K562 (cell line): ENCODE measurements around the gene RNF112. TPM values are rescaled to one million over a fixed set of nuclear protein-coding genes. Genes with fewer than 3 reads are reported as not detected.
A peak's percentile ranks its signal among the peaks of the same experiment; 100 is the strongest.

Experiments
- ARNT ChIP-seq, 2 experiments: fragments of 450-650 bp; IDR thresholded peaks; 2 replicates each; pipeline ENCODE4 v1.6.1; 2016; ENCODE audit warnings: mild to moderate bottlenecking in 1 of 2
- BHLHE40 ChIP-seq: IDR thresholded peaks from 2 replicates; pipeline ENCODE4 v1.6.1; 2011; ENCODE audit warnings: low read length, improper control_type of control experiment
- DACH1 ChIP-seq: fragments of 450-650 bp; IDR thresholded peaks from 2 replicates; pipeline ENCODE4 v1.6.1; 2018; ENCODE audit not compliant: partially characterized antibody
- EGR1 ChIP-seq: fragments of 450-650 bp; conservative IDR thresholded peaks from 2 replicates; pipeline ENCODE4 v1.6.1; 2017; ENCODE audit warnings: mild to moderate bottlenecking
- ELF4 ChIP-seq: fragments of 450-650 bp; formaldehyde crosslinking; IDR thresholded peaks from 2 replicates; pipeline ENCODE4 v1.4.0; 2022; ENCODE audit warnings: missing genetic modification characterization
- IRF2 ChIP-seq: sonication (generic); formaldehyde crosslinking; IDR thresholded peaks from 2 replicates; pipeline ENCODE4 v1.8.1; 2022; ENCODE audit warnings: mild to moderate bottlenecking, missing genetic modification reagents
- KAT2B ChIP-seq: IDR thresholded peaks from one replicate; pipeline ENCODE4 v1.6.1; 2012; ENCODE audit warnings: low read depth, mild to moderate bottlenecking, control low read depth, inconsistent platforms, low read length, moderate library complexity
- KDM2B ChIP-seq: fragments of 250-450 bp; sonication (Bioruptor Pico); IDR thresholded peaks from 2 replicates; pipeline ENCODE4 v1.8.0; 2021; ENCODE audit warnings: mild to moderate bottlenecking, moderate library complexity
- MTA2 ChIP-seq: fragments of 450-650 bp; IDR thresholded peaks from 2 replicates; pipeline ENCODE4 v1.6.1; 2016; ENCODE audit warnings: low read depth
- PHF21A ChIP-seq: fragments of 450-650 bp; IDR thresholded peaks from 2 replicates; pipeline ENCODE4 v1.6.1; 2017; ENCODE audit warnings: low read depth, borderline replicate concordance
- RAD51 ChIP-seq: fragments of 450-650 bp; IDR thresholded peaks from 2 replicates; pipeline ENCODE4 v1.7.1; 2016; ENCODE audit warnings: low read depth, mild to moderate bottlenecking, borderline replicate concordance
- RBM34 ChIP-seq: fragments of 200-400 bp; formaldehyde crosslinking; IDR thresholded peaks from 2 replicates; pipeline ENCODE4 v1.6.1; 2018; ENCODE audit warnings: low read length, borderline replicate concordance; ENCODE audit not compliant: insufficient read depth
- TAF9B ChIP-seq: fragments of 450-650 bp; IDR thresholded peaks from 2 replicates; pipeline ENCODE4 v1.6.1; 2018; ENCODE audit warnings: mild to moderate bottlenecking; ENCODE audit not compliant: partially characterized antibody
- TCFL5 ChIP-seq: fragments of 250-450 bp; sonication (Bioruptor Pico); conservative IDR thresholded peaks from 2 replicates; pipeline ENCODE4 v1.6.1; 2021; ENCODE audit warnings: mild to moderate bottlenecking, moderate library complexity, matching md5 sums
- TFAP4 ChIP-seq: sonication (generic); formaldehyde crosslinking; IDR thresholded peaks from 2 replicates; pipeline ENCODE4 v1.8.0; 2022; ENCODE audit warnings: missing genetic modification reagents, mild to moderate bottlenecking, moderate library complexity, borderline replicate concordance
- ZBTB17 ChIP-seq: fragments of 450-650 bp; formaldehyde crosslinking; IDR thresholded peaks from 2 replicates; pipeline ENCODE4 v1.4.0; 2020; ENCODE audit warnings: mild to moderate bottlenecking
- ZBTB49 ChIP-seq: sonication (generic); formaldehyde crosslinking; IDR thresholded peaks from 2 replicates; pipeline ENCODE4 v1.8.0; 2022; ENCODE audit warnings: missing genetic modification reagents, mild to moderate bottlenecking, borderline replicate concordance
- ZFPM2 ChIP-seq: fragments of 250-450 bp; sonication (Bioruptor Pico); IDR thresholded peaks from 2 replicates; pipeline ENCODE4 v1.5.1; 2022; ENCODE audit warnings: mild to moderate bottlenecking
- polyA plus RNA-seq, 8 experiments: library from polyadenylated mRNA; depleted of rRNA in 4 of 8; stranded (reverse) in 5 of 8; unstranded in 3 of 8; fragments of >200 nt; fragmentation: Nextera tagmentation in 2 of 8; fragmentation: Illumina TruSeq in 1 of 8; extraction: Ambion mirVana in 2 of 8; extraction: Trizol in 1 of 8; gene quantifications; 2 replicates each; pipeline versions ENCODE4 v1.2.1 to v1.2.3, GENCODE V29; 2011 to 2014; ENCODE audit warnings: inconsistent platforms in 1 of 8, missing spikeins in 1 of 8
- total RNA-seq, 7 experiments: library from RNA; depleted of rRNA in 6 of 7; stranded (reverse); fragments of >200 nt in 6 of 7; fragmentation: Illumina TruSeq in 2 of 7; extraction: Trizol in 2 of 7; gene quantifications; 2 replicates each; pipeline versions ENCODE4 v1.2.1 to v1.2.3, GENCODE V29; 2011 to 2021; ENCODE audit warnings: low replicate concordance in 1 of 7
- TF ChIP-seq, protein P1 (sequence below): sonication (generic); formaldehyde crosslinking; IDR thresholded peaks from 2 replicates; pipeline ENCODE4 v1.9.0; 2022; ENCODE audit warnings: mild to moderate bottlenecking, missing genetic modification reagents
- TF ChIP-seq, protein P2 (sequence below): fragments of 250-450 bp; sonication (Bioruptor Pico); IDR thresholded peaks from 2 replicates; pipeline ENCODE4 v1.5.0; 2021
- TF ChIP-seq, protein P3 (sequence below), 2 experiments: fragments of 450-650 bp; conservative IDR thresholded peaks; 2 replicates each; pipeline ENCODE4 v1.6.1; 2017; ENCODE audit warnings: mild to moderate bottlenecking in 2 of 2, moderate library complexity in 2 of 2
- TF ChIP-seq, protein P4 (sequence below): fragments of 450-650 bp; IDR thresholded peaks from 2 replicates; pipeline ENCODE4 v1.6.1; 2016; ENCODE audit warnings: antibody characterized with exemption

The RNF112 gene
- total and polyA plus RNA-seq, 9 of the 15 experiments (the other 6 are each of a cell fraction or from before 2014, with no cell fraction given) = 0.05 TPM; not detected in 8

GRCh38 chr17:19384723-19385391, 26.2 kb upstream of the RNF112 start (continued):
- TF ChIP-seq ZBTB49 (no peak), BHLHE40 (peak; percentile 22; the same call in 1 of the 2 replicates), TCFL5 (CRISPR knock-in tag) (no peak), RAD51 (0 out of 2 replicates have a peak, but pooled peaks have one; percentile 31), DACH1 (no peak), RBM34 (no peak), KDM2B (CRISPR knock-in tag) (no peak), MTA2 (no peak), ZFPM2 (CRISPR knock-in tag) (no peak), KAT2B (no peak), IRF2 (CRISPR knock-in tag) (no peak), TAF9B (no peak), ARNT (IDR thresholded peaks at IDR 0.05) (no peak), ELF4 (CRISPR knock-in tag) (no peak), PHF21A (no peak), ZBTB17 (CRISPR knock-in tag) (no peak), TFAP4 (CRISPR knock-in tag) (peak; percentile 76; the same call in 1 of the 2 replicates), EGR1 (no peak)
- TF ChIP-seq, protein P1, sequence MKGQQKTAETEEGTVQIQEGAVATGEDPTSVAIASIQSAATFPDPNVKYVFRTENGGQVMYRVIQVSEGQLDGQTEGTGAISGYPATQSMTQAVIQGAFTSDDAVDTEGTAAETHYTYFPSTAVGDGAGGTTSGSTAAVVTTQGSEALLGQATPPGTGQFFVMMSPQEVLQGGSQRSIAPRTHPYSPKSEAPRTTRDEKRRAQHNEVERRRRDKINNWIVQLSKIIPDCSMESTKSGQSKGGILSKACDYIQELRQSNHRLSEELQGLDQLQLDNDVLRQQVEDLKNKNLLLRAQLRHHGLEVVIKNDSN (CRISPR knock-in tag) = peak; percentile 37; the same call in 1 of the 2 replicates
- TF ChIP-seq, protein P2, sequence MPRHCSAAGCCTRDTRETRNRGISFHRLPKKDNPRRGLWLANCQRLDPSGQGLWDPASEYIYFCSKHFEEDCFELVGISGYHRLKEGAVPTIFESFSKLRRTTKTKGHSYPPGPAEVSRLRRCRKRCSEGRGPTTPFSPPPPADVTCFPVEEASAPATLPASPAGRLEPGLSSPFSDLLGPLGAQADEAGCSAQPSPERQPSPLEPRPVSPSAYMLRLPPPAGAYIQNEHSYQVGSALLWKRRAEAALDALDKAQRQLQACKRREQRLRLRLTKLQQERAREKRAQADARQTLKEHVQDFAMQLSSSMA (CRISPR knock-in tag) = no peak
- TF ChIP-seq, protein P3, sequence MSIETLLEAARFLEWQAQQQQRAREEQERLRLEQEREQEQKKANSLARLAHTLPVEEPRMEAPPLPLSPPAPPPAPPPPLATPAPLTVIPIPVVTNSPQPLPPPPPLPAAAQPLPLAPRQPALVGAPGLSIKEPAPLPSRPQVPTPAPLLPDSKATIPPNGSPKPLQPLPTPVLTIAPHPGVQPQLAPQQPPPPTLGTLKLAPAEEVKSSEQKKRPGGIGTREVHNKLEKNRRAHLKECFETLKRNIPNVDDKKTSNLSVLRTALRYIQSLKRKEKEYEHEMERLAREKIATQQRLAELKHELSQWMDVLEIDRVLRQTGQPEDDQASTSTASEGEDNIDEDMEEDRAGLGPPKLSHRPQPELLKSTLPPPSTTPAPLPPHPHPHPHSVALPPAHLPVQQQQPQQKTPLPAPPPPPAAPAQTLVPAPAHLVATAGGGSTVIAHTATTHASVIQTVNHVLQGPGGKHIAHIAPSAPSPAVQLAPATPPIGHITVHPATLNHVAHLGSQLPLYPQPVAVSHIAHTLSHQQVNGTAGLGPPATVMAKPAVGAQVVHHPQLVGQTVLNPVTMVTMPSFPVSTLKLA (conservative IDR thresholded peaks at IDR 0.05) = no peak
- TF ChIP-seq, protein P4, sequence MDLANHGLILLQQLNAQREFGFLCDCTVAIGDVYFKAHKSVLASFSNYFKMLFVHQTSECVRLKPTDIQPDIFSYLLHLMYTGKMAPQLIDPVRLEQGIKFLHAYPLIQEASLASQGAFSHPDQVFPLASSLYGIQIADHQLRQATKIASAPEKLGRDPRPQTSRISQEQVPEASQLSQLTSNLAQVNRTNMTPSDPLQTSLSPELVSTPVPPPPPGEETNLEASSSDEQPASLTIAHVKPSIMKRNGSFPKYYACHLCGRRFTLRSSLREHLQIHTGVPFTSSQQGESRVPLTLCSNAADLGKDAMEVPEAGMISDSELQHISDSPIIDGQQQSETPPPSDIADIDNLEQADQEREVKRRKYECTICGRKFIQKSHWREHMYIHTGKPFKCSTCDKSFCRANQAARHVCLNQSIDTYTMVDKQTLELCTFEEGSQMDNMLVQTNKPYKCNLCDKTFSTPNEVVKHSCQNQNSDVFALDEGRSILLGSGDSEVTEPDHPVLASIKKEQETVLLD = no peak
